ENCODE results near the gene CARM1.
"Not testable (repeated sequence)": the region's sequence is repeated elsewhere in the genome, so short reads cannot be mapped to it uniquely, and the experiment has no call there.

Gene CARM1

GRCh38 chr19:10870955-10871603, at the start of gene CARM1:
Gene CARM1, plus strand, starts transcription at chr19:10871553. Its CDS starts 150 bp downstream, at chr19:10871703.
- peak; percentile 88 for DNase-seq

- DNase-seq = no peak
These were observed 47.7 kb upstream of the CARM1 start for GRCh38 chr19:10823690-10824089.

GRCh38 chr19:10826231-10826630, 45.1 kb upstream of the CARM1 start:
- no peak for DNase-seq

- DNase-seq = no peak
These were observed 44.5 kb upstream of the CARM1 start for GRCh38 chr19:10826846-10827245.

GRCh38 chr19:10828981-10829821, 42.2 kb upstream of the CARM1 start:
- no peak for DNase-seq

- DNase-seq = no peak
These were observed 41.4 kb upstream of the CARM1 start for GRCh38 chr19:10829967-10830366.

GRCh38 chr19:10830370-10830769, 41.0 kb upstream of the CARM1 start:
- DNase-seq = no peak

GRCh38 chr19:10830931-10831779, 40.2 kb upstream of the CARM1 start:
- no peak for DNase-seq

- DNase-seq = no peak
These were observed 39.1 kb upstream of the CARM1 start for GRCh38 chr19:10831987-10832938.

GRCh38 chr19:10832939-10833296, 38.4 kb upstream of the CARM1 start:
- no peak for DNase-seq

- peak; percentile 98 for DNase-seq
These were observed 36.1 kb upstream of the CARM1 start for GRCh38 chr19:10835089-10835753.

- DNase-seq = peak; percentile 91
These were observed 35.4 kb upstream of the CARM1 start, which contains the start of gene TMED1 for GRCh38 chr19:10835754-10836478. Gene TMED1, minus strand, starts transcription at chr19:10836212. Its CDS starts 21 bp downstream, at chr19:10836191.

GRCh38 chr19:10836479-10837330, 34.6 kb upstream of the CARM1 start:
- peak; percentile 87 for DNase-seq

- DNase-seq = not testable (repeated sequence)
These were observed 33.7 kb upstream of the CARM1 start for GRCh38 chr19:10837649-10838048.

GRCh38 chr19:10838377-10838776, 33.0 kb upstream of the CARM1 start:
- DNase-seq = no peak

GRCh38 chr19:10839114-10840050, 32.0 kb upstream of the CARM1 start:
- DNase-seq = no peak

GRCh38 chr19:10842788-10843187, 28.6 kb upstream of the CARM1 start:
- DNase-seq = no peak

- no peak for DNase-seq
These were observed 24.7 kb upstream of the CARM1 start for GRCh38 chr19:10846500-10847202.

All from SHP77 treated with DMSO at 0.1 percent for 48 hours (cell line).